Uterus (tissue), 2 donors: ENCODE results near the gene BCKDHB.

Experiments
- CTCF ChIP-seq, 4 experiments: fragments of 200-600 bp in 2 of 4; fragments of 450-650 bp in 2 of 4; sonication (generic) in 2 of 4; IDR thresholded peaks; one replicate each; pipeline ENCODE4 v1.5.1; 2016 to 2019; ENCODE audit warnings: antibody characterized with exemption in 4 of 4, mild to moderate bottlenecking in 2 of 4, moderate library complexity in 1 of 4
- POLR2A ChIP-seq, 2 donors: fragments of 450-650 bp; IDR thresholded peaks; one replicate each; pipeline ENCODE4 v1.6.1; 2016; ENCODE audit warnings: antibody characterized with exemption in 2 of 2, mild to moderate bottlenecking in 1 of 2, moderate library complexity in 1 of 2

GRCh38 chr6:80134065-80134464 is 27.6 kb downstream of the BCKDHB start:
- TF ChIP-seq CTCF (IDR thresholded peaks at IDR 0.05) (no peak), POLR2A (IDR thresholded peaks at IDR 0.05) (no peak)
